Stimulated activated CD8-positive, alpha-beta memory T cell treated with anti-CD3 and anti-CD28 coated beads, Interleukin-7, amount 100 ng/mL, for 24 hours (primary cell): ENCODE data around the gene ITPRID1.

Experiments used
- DNase-seq: peaks from one replicate; pipeline ENCODE4 v3.0.0-alpha.2; 2020; ENCODE audit warnings: low read depth

Gene ITPRID1

DNA sequence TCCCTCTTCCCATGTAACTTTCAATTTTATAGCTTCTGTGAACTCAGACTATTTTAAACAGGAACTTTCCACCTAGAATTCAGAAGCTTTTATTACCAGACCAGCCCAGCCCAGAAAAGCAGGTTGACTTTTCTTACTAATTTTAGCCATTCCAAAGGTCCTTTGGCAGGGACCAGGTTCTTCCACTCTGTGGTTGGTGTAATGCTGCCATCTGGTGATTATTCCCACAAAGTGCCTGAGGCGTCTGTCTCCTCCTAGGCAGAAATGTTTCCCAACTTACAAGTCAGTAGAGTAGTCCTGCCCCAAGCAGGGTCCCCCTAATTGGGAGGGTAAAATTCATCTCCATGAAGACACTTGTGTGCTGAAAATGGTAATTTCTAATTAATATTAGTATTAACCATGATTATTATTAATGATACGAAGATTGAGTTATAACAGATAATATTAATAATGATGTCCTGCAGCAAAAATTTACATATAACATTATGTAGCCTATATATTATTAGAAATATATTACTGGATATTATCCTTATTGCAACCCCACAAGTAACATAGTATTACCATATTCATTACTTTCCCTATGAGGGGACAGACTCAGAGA lies 120.1 kb downstream of the ITPRID1 start:
- no peak for DNase-seq

DNA sequence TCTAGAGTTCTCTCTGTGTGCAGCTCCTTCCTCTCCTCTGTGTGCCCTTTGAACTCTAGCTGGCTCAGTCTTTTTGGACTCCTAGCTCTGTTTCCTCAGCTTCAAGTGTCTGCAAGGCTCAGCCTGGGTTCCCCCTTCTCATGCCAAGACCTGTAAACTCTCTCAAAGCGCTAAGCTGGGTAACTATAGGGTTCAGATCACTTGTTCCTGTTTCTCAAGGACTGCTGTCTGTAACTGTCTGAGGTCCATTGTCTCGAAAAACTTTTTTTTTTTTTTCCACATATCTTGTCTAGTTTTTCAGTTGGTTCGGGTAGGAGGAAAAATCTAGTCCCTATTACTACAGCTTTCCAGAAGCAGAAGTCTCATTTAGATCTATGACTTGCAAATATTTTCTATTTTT lies 126.5 kb downstream of the ITPRID1 start:
- no peak for DNase-seq

DNA sequence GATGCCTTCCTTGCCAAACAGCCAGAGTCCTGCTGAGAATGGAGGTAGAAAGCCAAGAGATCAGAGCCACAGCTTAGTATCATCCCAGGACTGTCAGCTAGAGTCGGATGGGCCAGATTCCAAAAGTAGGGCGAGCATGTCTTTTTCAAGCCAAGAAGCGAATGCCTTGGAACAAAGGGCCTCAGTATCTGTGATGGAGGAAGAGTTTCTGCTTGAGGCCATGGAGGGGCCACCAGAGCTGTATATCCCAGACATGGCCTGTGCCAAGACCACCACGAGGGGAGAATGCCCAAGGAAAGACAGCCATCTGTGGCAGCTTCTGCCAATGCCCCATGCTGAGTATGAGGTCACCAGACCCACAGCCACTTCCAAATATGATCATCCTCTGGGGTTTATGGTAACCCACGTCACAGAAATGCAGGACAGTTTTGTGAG lies 128.8 kb downstream of the ITPRID1 start:
- no peak for DNase-seq

DNA sequence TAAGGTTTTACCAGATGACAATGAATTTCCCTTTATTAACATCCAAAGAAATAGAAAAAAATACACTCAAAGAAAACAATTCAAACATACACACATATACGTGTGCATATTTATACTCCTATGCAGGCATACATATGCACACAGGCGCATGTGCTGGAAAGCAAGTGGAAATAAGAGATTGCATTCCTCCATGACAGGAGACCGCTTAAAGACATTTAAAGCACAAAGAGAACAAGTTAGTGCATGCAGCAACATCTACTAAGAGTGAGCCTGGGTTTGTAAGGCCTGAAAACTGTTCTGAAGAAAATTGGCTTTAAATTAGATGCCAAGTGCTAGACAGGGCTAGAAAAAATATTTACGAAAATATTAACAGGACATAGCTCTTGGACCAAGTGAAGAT lies 133.1 kb downstream of the ITPRID1 start:
- no peak for DNase-seq

DNA sequence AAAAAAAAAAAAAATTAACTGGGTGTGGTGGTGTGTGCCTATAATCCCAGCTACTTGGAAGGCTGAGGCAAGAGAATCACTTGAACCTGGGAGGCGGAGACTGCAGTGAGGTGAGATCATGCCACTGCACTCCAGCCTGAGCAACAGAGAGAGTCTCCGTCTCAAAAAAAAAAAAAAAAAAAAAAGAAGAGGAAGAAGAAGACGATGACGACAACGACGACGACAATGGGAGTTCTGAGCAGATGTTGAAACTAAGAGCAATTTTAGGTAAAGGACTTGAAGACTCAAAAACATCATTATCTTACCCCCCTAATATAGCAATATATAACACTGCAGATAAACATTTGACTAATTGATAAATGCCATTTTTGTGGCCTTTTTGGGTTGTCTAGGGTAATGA lies 133.6 kb downstream of the ITPRID1 start:
- DNase-seq, result no peak

DNA sequence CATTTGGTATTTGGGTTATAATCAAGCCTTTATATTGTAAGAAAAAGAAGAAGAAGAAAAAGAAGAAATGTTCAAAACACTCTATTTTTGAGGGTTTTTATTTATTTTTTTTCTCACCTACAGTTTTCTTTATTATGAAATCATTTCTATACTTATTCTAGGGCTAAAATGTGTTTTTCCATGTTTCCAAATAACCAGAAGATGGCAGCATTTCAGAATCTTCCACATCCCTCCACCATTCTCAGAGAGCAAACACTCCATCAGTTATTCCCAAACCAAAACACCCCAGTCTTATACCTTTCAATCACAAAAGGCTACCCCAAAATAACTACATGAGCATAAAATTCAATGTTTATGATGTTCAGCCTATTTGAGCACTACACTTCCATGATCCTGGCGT lies 134.4 kb downstream of the ITPRID1 start:
- DNase-seq, result no peak

DNA sequence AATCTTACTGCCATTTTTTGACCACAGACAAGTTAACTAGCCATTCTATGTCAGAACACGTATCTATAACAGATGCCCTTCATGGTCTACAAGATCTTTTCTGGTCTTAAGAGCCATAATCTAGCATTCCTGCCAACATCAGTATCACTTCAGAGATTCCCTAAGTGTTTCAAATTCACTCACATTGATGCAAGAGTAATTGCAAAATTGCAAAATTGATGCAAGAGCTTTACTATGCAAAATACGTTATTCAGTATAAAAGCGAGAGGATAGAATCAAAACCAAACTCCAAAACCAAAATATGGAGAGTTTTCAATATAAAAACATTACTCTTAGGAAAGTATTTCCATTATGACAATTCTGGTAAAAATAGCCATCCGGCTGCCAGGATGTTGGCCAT lies 135.0 kb downstream of the ITPRID1 start:
- no peak for DNase-seq

DNA sequence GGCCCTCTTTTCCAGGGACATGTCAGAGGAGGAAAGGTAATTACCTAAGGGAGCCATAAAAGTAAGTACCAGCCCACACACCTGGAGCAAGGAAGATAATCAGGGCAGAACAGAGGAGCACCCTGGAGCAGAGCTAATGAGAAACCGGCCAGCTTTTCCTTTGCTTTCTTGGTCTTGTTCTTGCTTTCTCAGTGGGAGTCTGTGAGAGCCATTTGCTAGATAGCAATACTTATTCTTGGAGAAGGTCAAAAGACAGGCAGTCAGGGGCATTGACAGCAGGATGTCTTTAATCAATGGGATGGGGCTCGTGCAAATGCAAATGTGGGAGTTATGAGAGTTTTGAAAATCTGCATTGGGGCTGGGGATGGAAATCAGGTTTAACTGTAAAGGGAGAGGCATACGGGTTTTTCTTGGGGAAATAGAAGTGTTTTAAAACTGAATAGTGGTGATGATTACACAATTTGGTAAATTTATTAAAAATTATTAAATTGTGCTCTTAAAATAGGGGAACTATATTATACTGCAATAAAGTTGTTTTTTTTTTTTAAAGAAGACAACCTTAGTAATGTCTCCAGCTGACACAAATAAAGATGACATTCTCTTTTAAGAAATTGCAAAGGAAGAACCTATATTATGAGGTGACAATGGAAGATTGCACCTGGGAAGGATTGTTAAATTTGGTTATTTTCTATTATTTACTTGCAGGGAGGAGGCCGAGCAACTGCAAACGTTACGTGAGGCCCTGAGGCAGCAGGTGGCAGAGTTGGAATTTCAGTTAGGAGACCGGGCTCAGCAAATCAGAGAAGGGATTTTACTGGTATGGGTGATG lies 137.6 kb downstream of the ITPRID1 start:
- no peak for DNase-seq

DNA sequence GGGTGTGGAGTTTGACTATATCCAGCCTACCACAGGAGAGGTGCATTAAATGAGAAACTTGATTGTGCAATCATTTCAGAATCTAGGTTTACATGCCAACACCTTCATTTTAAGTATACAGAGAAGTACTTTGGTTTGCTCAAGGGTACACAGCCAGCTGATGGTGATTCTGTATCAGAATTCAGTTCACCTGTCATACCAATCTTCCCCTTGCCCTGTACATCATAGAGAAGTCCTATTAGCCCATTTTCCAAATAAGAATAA lies 138.1 kb downstream of the ITPRID1 start:
- DNase-seq, result no peak

DNA sequence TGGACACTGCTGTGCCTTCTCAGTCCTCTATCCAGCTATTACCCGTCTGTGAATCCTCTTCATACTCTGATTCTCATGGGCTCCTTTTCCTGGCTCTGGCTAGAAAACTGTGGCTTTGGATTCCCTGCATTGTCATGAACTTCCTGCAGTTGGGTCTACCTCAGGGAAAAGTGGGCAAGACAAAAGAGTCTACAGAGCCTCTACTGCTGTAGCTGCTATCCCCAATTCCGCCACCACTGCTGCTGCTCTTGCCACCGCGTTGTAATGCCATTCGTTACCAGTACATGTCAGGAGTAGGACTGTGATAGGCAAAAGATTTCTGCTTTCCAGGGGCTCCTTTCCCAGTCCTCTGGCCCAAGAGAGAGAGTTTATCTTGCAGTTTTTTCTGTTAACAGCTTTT lies 149.2 kb downstream of the ITPRID1 start:
- DNase-seq, result no peak

DNA sequence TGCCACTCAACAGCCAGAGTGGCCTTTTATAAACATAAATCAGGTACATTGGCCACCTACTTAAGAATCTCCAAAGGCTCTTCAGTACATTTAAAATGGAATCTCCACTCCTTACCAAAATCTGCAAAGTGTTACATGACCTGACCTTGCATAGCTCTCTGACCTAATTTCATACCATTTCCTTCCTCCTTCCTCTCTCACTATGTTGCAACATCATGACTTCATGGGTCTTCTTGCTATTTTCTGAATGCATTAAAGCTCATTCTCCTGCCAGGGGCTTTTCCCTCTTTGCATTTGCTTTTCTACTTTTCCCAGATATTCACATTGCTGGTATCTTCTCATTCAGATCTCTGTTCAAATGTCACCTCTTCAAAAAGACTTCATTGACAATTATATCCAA lies 151.0 kb downstream of the ITPRID1 start:
- no peak for DNase-seq

DNA sequence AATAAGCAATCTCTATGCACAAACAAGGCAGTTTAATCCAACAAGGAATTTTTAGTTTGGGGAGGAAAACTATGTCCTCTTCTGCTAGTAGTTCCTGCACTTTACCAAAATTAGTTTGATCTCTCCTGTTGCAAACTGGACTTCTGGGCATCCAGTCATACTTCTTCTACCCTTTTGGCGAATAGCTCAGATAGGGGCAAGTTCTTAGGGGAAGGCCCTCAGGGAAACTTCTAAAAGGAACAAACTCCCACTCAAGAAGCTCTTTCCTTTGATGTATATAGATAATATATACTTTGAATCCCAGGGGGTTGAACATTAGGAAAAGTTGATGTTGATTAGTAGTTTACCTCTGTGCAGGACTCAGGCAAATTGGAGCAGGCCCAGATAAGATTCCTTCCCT lies 151.7 kb downstream of the ITPRID1 start:
- no peak for DNase-seq

DNA sequence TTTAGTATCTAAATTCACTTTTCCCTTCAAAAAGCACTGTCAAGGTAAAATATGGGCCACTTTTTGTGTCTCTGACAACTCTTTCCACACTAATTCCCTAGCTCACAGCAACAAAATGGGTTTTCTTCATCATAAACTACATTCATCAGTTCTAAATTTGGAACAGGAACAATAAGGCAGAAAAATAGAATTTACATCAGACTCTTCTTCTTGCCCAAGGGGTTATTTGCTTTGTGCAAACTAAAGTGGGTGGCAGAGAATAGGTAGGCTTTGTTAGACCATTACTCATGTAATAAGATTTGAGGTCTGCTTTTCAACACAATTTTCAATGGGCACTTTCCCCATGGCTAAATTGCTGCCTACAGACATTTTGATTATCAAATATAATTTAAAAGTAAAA lies 155.6 kb downstream of the ITPRID1 start:
- DNase-seq, result no peak

DNA sequence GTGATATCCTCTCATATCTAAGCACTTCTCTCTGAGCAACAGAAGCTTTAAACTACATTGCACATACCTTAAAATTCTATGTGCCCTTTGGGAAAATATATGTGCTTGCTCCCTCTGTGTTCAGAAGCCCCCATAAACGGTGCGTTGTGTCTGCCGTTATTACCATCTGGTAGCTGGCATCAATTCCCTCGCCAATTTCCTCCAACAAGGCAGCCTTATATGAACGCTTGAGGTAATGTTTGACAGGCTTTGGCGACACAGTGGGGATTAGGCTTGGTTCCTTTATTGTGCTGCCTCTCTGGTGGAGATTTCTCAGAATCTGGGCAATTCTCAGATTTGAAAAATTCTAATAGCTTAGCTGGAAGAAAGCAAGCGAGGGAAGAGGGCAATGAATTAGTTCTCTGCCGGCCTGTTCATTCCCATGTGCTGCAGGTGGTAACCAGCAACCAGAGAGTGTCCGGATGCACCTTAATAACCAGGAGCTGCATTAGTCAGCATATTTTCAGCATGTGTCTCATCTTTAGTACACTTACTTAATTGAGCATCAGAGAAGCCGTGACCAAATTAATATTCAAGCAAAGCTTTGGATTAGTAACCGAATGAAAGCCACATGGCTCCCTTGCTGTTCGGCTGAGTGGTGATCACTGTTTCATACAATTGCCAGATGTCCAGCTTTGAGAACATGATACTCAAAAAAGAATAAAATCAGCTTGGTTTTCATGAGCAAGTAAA lies 165.8 kb downstream of the ITPRID1 start:
- DNase-seq, result no peak

DNA sequence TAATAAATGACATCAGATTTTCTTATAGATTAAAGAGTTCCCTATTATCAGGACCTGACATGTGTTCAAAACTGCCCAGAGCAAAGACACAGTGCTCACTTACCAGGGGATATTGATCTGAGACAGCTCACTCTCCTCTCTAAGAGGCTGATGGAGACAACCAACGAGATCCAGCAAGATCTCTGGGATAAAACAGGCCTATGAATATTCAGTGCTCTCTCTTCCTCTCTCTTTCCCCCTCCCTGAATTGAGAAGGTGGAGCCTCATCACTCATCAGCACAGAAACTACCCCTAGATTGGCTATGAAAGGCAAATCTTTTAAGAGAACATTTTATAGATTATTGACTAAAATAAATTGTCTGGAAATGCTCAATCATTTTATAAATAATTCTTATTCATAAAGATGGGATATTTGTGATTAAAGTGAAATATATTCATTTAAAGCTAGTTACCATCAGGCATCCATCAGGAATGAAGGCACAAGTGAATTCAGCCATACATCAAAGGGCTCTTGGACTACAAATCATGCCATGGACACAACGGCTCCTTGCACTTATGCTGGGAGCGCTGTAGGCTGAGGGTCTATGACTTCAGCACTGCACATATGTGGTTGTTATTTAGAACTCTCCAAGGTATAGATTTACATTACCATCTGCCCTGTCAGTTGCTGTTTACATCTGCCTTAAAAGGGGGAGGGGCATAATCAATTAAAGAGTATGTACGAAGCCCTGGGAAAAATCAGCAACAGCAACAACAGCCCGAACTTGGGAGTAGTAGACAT lies 169.7 kb downstream of the ITPRID1 start:
- no peak for DNase-seq

DNA sequence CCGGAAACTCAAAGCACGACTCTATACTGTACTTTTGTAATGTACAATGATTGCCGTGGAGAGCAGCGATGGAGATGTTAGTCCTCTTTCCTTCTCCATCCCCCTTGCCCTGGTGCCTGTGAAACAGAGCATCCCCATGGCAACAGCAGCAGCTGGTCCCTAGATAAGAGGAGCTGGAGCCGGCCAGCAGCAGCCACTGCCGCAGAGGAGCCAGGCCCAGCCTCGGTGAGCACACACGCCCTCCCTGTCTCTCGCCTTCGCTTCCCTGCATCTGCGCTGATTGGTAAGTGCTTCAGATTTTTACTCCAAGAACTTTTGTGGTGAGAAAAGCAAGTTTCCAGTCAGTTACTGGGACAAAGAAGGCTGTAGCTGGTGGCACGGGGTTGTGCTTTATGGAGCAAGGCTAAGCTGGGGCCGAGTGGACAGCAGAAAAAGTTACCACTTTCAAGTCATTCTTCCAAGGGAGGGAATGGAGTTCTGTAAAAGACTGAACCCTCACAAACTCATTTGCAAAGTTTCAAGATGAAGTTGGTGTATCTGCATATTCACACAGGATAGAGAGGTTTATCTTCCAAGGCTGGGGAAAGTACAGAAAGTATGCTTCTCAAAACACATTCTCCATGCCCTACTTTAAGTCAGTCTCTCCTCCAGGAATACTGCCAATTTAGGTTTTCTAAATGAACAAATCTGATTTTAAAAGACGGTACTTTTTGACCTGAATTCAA lies 173.3 kb downstream of the ITPRID1 start, which contains the start of gene PPP1R17:
Gene PPP1R17 (plus strand): TSS at position 192 of the 725 bp plus-strand sequence. CDS start 5,227 bp downstream, outside the sequence.
- no peak for DNase-seq

DNA sequence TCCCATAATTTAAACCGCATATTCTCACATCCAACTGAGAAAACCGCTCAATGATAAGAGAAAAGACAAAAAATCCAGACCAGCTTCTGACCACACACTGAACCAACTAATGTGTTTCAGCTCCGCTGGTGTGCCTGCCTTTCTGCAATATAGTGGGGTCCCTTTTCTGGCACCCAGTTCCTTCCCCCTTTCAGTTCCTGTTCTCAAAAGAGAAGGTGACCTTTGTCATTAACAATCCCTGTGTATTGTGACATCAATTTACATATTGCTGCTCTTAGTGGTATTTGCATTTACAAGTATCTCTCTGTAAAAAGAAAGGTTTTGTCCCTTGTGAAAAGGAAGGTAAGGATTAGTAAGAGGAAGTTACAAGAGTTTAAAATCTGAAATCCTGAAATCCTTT lies 174.5 kb downstream of the ITPRID1 start:
- DNase-seq, result no peak

DNA sequence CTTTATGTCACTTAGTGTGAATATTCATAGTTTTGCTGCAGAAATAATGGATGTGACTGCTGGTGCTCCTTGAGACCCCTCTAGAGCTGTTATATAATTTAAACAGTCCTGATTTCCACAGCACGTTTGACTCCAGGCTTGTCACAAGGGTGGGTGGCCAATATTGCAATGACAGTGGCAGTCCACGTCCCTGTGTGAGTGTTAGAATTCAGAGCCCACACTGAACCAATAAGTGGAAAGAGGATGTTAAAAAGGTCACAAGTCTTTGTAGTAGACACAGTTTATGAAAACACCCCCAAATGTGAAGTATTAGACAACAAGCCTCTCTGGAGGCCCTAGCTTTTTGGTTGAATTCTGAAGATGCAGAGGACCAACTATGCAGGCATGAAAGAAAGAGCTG lies 175.1 kb downstream of the ITPRID1 start:
- no peak for DNase-seq

DNA sequence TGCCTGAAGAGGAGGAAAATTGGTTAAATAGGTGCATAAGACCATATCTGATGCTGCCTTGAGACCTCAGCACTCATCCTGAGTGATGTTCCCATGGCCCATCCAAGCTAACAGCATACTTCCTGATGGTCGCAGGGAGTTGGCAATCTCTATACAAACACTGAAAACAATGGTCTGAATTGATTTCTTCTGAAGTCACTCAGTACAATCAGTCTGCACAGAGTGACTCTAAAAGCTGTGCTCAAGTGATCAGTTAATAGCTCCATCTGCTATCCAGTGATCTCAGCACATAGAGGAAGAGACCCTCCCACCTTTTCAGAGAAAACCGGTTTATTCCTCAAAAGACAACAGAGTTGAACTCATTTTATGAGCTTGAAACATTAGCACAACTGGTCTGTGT lies 177.0 kb downstream of the ITPRID1 start:
- no peak for DNase-seq

DNA sequence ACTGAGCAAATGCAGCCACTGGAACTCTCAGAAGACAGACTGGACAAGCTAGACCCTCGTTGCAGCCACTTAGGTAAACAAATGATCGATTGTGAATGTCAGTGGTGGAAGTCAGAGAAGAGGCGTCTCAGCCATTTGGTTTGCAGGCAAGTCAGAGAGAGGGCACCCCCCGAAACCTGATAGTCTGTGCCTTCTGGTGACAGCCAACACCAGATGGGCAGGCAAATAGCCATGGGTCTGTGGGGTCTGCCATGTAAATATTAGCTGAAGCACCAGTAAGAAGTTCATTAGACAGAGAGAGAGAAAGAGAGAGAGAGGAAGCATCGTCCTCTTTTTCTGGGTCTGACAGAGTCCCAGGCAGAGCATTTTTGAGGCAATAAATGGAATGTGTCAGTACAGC lies 178.6 kb downstream of the ITPRID1 start:
- no peak for DNase-seq

DNA sequence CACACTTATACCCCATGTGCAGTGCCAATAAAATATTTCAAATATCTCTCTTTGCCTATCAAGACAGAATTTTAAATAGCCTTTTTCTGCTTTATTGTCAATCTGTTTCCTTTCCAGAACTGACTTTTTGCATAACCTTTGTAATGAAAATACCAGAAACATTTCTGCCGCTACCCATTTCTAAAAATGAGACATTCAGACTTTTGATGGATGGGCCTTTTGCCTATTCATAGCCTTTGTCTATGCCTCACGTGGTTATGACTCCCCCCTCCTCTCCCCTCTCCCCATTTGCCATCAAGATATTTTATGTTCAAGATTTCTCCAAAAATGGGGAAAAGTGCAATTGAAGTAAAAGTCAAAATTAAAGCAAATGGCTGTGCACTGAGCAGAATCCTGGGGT lies 179.0 kb downstream of the ITPRID1 start:
- DNase-seq, result no peak
